ENCODE data around the gene GNGT2.

DNA sequence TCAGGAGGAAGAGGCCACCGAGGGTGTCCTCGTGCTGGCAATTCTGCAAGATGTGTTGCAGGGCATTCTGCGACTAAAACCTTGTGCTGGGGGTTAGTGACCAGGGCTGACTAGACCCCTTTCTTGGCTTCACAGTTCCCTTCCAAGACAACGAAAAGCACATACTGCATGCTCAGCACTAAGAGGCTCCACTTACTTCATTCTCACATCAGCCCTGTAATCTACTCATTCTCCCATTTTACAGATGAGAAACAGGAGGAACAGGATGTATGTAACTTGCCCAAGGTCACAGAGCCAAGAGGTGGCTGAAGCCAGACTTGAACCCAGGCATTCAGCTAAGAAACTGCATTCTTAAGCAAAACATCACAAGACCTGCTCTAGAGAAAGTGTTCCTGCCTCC is 25.5 kb upstream of the GNGT2 start:
- TF ChIP-seq, protein P1, sequence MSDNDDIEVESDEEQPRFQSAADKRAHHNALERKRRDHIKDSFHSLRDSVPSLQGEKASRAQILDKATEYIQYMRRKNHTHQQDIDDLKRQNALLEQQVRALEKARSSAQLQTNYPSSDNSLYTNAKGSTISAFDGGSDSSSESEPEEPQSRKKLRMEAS (IDR thresholded peaks at IDR 0.05; ENCODE audit: low read depth, low read length), result no peak
- TF ChIP-seq, protein P2, sequence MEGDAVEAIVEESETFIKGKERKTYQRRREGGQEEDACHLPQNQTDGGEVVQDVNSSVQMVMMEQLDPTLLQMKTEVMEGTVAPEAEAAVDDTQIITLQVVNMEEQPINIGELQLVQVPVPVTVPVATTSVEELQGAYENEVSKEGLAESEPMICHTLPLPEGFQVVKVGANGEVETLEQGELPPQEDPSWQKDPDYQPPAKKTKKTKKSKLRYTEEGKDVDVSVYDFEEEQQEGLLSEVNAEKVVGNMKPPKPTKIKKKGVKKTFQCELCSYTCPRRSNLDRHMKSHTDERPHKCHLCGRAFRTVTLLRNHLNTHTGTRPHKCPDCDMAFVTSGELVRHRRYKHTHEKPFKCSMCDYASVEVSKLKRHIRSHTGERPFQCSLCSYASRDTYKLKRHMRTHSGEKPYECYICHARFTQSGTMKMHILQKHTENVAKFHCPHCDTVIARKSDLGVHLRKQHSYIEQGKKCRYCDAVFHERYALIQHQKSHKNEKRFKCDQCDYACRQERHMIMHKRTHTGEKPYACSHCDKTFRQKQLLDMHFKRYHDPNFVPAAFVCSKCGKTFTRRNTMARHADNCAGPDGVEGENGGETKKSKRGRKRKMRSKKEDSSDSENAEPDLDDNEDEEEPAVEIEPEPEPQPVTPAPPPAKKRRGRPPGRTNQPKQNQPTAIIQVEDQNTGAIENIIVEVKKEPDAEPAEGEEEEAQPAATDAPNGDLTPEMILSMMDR (IDR thresholded peaks at IDR 0.05; ENCODE audit: low read depth, low read length), result no peak
- TF ChIP-seq POLR2A (IDR thresholded peaks at IDR 0.05; ENCODE audit: extremely low read depth, insufficient read length), result no peak
